Measurements from ENCODE around the gene SLC2A4RG.

The SLC2A4RG gene

GRCh38 chr20:63739130-63740069, at the start of gene SLC2A4RG:
TSS of gene SLC2A4RG (plus strand) at chr20:63739776. CDS start at chr20:63739913, 137 bp downstream.
- no peak for DNase-seq

- no peak for DNase-seq
Observed at GRCh38 chr20:63690003-63690897, 49.3 kb upstream of the SLC2A4RG start.

- no peak for DNase-seq
Observed at GRCh38 chr20:63690898-63691710, 48.5 kb upstream of the SLC2A4RG start.

GRCh38 chr20:63691711-63692435, 47.7 kb upstream of the SLC2A4RG start:
- no peak for DNase-seq

- no peak for DNase-seq
Observed at GRCh38 chr20:63692436-63693082, 47.0 kb upstream of the SLC2A4RG start.

GRCh38 chr20:63693083-63693732, 46.4 kb upstream of the SLC2A4RG start:
- no peak for DNase-seq

- no peak for DNase-seq
Observed at GRCh38 chr20:63693733-63694583, 45.6 kb upstream of the SLC2A4RG start.

GRCh38 chr20:63694584-63695423, 44.8 kb upstream of the SLC2A4RG start:
- DNase-seq: no peak

- DNase-seq: no peak
Observed at GRCh38 chr20:63695424-63696305, 43.9 kb upstream of the SLC2A4RG start.

- DNase-seq: no peak
Observed at GRCh38 chr20:63696306-63696627, 43.3 kb upstream of the SLC2A4RG start.

GRCh38 chr20:63696628-63697356, 42.8 kb upstream of the SLC2A4RG start, which contains the start of gene TNFRSF6B:
TSS of gene TNFRSF6B (plus strand) at chr20:63696652. CDS start at chr20:63696768, 116 bp downstream.
- no peak for DNase-seq

GRCh38 chr20:63697357-63697867, 42.2 kb upstream of the SLC2A4RG start:
- DNase-seq: no peak

- no peak for DNase-seq
Observed at GRCh38 chr20:63697868-63698545, 41.6 kb upstream of the SLC2A4RG start.

GRCh38 chr20:63698739-63699465, 40.7 kb upstream of the SLC2A4RG start:
- DNase-seq: peak; percentile 61

GRCh38 chr20:63699466-63700198, 39.9 kb upstream of the SLC2A4RG start:
- DNase-seq: no peak
